HG03175 (cell line): ENCODE data around the gene TEDC1.
A peak's percentile ranks its signal among the peaks of the same experiment; 100 is the strongest.

Experiments used
- ATAC-seq: cut with Tn5 transposase; IDR thresholded peaks from one replicate; pipeline ENCODE4 v1.9.1; 2021; ENCODE audit warnings: mild to moderate bottlenecking, moderate library complexity; ENCODE audit not compliant: unreplicated experiment

TEDC1 gene

DNA sequence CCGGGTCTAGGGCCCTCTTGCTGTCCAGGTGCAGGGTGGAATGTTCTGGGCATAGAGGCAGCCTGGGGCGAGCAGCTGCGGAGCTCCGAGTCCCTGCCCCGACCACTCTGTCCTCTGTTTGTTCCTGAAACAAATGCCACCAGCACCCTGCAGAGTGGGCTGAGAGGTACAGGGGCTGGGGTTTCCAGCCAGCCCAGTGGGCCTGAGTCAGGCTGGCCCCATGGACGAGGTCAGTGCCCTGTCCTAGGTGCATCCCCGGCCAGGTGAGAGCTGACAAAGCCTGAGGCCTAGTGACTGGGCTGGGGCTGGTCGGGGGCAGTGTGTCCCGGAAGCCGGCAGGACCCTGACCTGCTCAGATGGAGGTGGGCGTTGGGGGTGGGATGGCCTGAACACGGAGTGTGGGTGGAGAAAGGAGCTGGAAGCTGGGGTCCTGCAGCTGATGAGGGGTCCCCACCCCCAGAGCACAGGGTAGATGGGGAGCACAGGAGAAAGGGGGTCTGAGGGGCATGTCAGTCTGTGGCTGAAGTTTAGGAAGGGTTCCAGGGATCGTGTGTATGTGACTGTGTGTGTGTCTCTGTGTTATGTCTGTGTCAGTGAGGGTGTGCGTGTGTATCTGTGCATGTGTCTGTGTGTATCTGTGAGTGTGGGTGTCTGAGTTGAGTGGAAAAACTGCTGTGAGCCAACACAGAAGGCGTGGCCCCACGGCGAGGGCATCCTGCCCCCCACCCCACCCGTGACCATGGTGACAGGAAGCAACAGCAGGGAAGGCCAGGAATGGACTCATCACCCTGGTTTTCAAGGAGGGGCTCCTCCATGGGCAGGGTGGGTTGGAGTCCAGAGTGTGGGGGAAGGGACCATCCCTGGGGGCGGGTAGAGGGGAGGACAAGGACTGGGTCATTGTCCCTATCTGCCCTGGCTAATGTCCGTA lies 6.7 kb upstream of the TEDC1 start:
- ATAC-seq, result no peak

DNA sequence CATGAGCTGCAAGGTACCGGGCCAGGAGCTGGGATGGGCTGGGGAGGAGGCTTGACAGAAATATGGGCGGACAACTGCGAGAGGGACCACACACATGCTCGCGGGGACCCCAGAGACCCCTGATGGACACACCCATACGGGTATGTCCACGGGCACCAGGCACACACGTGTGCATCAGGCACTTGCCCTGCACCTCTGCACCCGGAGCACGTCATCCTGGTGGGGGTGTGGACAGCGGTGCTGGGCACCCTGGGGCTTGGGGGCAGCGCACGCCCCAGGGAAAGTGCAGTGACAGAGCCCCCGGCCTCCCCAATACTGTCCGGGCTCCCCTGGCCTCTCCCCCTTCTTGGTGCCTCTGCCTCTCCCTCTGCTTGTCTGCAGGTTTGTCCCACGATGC lies 6.1 kb upstream of the TEDC1 start:
- ATAC-seq, result no peak

DNA sequence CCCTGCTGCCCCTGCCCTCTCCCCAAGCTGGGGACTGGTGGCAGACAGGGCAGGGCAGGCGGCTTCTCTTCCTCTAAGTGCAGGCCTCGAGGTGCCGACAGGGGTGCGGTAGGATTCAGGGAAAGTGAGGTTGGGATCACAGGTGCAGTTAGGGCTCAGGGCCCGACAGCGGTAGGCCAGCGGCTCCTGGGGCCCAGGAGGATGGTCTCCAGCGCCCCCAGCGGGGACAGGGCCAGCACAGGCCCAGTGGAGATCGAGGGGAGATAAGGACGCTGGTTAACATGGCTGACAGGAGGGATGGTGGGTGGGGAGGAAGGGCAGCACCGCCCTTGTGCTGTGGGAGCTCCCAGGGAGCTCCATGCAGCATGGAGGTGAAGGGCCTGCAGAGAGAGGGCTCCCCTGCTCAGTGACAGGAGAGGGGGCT lies 5.3 kb upstream of the TEDC1 start:
- ATAC-seq, result no peak

DNA sequence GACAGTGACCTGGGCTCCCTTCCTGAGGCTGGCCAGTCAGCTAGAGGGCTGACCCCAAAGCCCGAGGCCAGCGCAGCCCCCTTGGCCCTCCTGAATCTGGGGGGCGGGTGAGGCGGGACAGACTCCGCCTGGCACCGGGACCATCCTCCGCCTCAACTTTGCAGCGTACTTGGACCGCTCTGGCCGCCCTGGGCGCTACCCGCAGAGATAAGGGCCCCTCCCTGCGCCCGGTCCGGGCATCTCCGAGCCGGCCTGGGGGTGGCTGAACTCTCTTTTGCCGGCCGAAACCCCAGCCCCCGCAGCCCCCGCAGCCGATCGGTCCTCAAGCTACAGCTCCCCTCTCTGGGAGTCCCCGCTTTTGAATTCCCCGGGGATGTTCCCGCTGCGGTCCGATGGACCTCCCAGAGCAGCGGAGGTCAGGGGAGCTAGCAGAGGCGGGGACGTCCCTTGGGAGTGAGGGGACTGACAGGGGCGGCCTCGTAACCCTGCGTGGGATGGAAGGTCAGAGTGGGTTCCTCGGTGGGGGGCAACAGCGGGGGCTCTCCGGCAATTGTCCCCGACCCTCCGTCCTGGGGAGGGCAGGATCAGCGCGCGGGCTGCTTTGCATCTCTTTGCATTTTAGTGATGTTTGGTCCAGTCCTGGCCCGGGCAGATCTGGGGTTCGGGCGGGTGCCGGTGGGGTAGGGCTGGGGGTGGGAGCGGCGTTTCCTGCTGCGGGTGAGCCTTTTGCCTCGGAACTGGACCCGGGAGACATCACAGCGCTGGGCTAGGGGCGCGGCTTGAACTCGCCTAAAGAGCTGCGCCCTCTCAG lies 4.7 kb upstream of the TEDC1 start, which contains the start of gene CRIP1:
Gene CRIP1, plus strand, starts transcription at position 724 of the 811 bp plus-strand sequence. CDS start 374 bp downstream, outside the sequence.
- ATAC-seq, result no peak

DNA sequence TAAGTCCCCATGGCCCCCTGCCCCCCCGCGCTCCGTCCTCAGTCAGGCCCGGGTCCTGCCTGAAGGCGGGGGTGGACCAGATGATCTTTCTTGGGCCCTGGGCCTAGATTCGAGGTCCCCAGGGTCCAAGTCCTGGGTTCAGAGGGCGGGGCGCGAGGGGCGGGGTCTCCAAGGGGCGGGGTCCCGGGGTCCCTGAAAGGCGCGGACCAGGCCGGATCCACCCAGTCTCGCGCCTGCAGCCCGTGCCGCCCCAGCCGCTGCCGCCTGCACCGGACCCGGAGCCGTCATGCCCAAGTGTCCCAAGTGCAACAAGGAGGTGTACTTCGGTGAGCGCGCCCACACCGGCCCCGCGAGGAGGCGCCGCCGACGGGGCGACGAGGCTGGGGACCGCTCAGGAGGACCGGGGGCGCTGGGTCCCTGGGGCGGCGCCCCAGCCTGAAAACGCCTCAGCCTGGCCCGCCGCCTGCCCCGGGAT lies 4.0 kb upstream of the TEDC1 start:
- no peak for ATAC-seq

DNA sequence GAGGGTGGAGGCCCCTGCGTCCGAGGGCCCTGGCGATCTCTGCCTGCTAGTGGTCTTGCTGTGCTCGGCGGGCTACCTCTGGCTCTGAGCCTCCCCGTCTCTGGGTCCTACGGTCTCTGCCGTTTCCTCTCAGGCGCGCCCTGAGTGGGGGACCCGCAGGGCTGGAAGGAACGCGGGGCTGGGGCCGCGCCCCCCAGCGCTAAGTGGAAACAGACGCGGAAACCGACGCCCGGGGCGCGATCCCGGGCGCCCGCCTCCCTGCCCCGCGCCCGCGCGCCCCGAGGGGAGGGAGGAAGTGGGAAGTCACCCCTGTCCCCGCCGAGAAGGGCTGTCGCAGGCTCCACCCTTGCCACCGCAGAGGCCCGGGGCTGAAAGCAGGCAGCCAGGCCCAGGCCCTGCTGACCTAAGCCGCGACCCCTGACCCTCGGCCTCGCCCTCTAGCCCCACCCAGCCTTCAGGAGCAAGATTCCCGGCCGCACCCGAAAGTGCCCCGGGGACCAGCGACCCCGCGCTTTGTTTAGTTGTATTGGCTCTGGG lies 3.5 kb upstream of the TEDC1 start:
- ATAC-seq, result no peak

DNA sequence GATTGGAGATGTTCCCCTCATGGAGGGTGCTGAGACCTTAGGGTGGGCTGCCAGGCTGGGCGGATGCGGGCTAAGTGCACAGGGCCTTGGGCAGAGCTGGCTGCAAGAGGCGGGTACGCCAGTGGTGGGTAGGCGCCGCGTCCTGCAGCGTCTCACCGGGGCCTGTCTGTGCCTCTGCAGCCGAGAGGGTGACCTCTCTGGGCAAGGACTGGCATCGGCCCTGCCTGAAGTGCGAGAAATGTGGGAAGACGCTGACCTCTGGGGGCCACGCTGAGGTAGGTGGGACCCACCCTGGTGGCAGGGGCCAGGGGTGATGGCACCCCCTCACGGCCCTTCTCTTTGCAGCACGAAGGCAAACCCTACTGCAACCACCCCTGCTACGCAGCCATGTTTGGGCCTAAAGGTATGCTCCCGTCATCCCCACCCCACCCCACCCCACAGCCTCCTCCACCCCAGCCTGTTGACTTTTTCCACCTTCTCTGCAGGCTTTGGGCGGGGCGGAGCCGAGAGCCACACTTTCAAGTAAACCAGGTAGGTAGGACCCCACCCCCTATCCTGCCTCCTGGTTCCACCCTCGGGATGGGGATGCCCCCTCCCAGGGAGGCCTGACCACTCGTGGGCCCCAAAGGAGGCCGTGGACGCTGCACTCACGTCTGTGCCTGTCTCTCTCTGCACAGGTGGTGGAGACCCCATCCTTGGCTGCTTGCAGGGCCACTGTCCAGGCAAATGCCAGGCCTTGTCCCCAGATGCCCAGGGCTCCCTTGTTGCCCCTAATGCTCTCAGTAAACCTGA lies 2.9 kb upstream of the TEDC1 start:
- no peak for ATAC-seq

DNA sequence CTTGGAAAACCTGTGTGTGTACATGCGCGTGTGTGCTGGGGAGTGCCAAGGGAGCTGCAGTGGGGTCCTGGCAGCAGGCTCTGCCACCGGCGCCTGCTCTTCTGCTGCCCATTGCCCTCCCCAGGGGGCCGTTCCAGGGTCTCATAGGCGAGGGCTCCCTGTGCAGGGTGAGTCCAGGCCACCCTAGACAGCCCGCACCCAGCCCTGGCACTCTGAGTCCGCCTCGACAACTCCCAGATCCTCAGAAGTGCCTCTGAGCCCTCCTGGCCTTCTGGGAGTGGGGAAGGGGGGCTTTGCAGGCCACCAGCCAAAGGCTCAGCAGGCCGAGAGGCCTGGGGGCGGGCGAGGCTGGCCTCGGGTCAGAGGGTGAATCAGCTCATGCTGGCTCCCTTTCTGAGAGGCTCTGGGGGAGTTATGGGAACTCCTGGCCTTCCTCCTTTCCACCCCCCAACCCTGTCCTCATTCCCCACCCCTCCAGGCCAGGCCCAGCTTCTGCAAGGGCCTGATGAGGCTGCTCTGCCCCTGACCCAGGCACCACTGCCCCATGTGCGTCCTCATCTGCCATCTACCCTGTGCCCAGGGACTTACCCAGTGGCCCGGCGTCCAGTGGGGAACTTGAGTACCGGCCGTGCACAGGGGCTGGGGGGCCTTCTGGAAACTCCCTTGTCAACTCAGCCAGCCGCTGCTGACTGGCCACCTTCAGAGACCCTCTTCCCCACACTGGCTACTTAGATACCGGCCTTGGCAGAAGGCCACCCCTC lies 2.1 kb upstream of the TEDC1 start:
- ATAC-seq, result no peak

DNA sequence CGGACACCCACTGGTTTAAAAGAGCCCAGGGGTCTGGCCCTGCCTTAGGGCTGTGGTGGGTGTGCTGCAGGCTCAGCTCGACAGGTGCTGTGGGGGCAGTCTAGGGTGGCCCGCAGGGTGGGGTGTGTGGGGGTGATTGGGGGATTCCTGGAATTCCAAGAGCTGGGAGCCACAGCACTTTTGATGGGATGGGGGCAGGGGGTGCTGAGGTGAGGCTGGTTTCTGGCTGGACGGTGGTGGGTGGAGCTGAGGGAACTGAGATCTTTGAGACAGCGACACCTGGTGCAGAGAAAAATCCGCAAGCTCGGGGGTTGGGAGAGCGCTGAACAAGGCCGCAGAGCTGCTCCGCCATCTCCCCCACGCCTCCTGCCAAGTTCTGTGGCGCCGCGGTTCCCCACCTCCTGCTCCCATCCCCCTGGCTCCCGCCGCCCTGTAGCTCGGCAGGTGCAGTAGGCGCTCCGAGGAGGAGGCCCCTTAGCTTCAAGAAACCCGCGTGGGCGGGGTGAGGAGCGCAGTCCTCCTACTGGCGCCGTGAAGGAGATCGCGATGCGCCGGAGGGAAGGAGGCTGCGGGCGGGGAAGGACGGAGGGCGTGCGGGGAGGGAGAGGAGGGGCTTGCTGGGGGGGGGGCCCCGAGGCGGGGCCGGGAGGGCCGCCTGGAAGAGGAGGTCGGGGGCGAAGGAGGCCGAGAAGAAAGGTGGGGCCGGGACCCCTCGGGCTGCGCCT lies 1.3 kb upstream of the TEDC1 start:
- no peak for ATAC-seq

DNA sequence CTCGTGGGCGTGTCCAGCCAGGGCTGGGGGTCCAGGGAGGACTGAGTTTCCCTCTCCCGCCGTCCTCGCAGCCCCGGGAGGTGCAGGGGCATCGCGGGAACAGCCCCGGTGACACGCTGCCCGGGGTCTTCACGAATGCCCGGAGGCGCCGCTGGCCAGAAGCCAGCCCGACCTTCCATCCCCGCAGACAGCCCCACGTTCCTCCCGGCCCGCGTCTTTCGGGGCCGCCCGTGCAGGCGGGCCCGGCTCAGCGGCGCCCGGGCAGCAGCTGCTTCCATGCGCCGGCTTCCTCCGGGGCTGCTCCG lies 827 bp upstream of the TEDC1 start:
- ATAC-seq, result peak; percentile 2

DNA sequence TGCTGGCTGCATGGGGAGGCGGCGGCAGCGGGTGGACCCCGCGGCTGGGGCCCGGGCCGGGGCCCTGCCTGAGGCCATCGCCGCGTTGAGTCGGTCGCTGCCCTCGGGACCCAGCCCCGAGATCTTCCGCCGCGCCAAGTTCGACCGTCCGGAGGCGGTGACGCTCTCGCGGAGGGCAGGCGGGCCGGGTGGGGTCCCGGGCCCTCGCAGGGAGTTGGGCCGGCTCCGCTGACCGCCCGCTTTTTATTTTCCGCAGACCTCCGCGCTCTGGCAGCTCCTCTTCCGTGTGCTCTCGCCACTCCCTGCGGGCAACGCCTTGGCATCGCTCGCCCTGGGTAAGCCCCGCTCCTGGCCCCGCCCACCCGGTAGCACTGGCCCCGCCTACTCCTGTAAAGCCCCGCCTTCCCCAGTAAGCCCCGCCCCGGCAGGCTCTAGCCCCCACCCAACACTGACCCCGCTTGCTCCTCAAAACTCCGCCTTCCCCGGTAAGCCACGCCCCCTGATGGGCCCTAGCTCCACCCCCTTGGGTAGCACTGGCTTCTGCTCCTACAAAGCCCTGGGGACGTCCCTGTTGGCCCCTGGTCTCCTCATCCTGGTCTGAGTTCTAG lies 424 bp downstream of the TEDC1 start:
- ATAC-seq, result no peak

DNA sequence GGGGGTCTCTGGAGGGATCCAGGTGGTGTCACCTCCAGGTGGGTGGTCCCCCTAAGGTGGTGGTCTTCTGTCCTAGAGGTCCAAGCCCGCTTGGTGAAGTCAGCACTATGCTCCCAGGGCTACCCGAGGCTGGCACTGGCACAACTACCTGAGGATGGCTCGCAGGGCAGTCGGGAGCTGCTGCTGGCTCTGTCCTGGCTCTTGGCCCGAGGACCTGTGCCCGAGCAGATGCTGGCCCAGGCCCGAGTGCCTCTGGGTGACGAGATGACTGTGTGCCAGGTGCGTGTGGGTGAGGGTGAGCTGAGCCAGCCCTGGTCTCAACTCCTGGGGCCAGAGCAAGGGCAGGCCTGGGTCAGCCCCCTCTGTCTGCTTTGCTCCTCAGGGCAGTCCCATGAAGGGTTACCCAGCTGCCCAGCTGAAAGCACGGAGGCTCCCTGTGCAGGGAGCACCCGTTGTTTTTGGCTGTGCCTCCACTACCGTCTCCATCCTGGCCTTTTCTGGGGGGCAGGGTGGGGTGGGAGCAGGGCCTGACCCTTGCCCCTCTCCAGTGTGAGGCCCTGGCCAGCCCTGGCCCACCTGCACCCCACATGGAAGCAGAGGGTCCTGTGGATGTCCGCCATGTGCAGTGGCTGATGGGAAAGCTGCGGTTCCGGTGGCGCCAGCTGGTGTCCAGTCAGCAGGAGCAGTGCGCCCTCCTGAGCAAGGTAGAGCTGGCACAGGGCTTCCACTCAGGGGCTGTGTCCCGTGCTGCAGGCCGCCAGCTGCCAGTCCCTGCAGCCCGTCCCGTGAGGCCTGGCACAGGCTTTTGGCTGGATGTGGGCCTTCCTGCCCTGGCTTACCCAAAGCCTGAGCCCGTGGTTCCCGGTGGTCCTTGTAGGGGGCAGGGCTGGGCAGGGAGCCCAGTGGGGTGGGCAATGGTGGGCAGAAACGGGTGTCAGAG lies 1.3 kb downstream of the TEDC1 start:
- ATAC-seq, result no peak

DNA sequence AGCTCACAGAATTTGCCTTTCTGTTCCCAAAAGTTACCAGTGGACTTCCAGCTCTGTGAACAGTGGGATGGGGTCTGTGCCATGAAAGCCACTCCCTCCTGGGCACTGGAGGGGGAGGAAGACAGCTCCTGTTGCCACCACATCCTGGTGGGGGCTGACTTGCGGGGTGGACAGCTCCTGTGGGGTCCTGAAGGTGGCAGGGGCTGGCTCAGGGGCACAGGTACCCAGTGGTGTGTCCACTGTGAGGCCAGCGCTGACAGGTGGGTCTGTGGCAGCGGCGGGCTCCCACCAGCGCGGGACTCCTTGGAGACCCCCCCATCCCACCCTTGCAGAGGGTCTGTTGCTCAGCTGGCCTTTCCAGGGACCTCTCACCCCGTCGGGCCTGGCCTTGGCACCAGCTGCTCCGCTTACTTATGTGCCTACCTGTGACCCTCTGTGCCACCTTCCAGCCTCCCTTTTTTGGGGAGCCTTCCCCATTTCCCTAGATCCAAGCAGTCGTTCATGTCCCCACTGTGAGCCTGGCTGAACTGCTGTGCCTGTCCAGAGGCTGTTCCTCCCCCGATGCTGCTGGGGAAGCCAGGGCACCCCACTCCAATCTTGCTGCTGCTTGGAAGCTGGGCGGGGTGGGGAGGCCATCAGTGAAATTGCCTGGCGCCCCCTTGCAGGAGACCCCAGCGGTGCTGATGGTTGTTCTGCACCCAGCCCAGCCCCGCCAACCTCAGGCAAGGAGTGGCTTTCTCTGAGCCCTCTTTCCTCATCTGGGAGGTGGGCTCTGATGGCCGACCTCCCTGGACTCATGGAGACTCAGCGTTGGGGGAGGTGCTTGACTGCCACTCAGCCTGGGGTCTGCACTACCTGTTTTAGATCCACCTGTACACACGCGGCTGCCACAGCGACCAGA lies 2.2 kb downstream of the TEDC1 start:
- no peak for ATAC-seq

DNA sequence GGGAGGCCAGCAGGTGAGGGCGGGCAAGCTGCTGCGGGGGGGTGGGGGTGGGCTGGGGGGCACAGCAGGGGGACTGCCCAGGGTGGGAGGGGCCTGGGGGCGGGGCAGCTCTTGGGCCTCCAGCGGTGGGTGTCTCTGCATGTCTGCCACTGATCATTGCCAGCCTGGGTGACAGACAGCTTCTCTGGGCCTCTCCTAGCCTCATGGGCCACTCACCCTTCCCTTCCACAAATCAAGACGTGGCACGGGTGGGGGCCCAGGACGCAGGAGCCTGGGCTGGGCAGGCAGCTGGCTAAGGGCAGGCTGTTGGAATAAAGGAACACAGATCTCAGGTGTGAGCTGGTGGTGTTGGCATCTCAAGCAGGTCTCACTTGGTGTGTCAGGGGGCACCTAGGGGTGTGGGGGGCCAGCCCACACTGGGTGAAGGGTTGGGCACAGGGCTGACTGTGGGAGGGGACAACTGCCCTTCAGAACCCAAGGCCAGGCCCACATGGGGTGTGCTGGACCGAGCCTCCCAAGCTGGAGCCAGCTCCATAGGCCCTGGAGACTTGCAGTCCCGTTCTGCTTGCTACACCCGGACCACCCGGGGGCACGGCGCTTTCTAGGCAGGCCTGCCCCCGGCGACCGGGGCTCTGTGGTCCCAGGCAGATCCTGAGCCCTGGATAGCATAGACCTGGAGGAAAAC lies 3.0 kb downstream of the TEDC1 start:
- no peak for ATAC-seq

DNA sequence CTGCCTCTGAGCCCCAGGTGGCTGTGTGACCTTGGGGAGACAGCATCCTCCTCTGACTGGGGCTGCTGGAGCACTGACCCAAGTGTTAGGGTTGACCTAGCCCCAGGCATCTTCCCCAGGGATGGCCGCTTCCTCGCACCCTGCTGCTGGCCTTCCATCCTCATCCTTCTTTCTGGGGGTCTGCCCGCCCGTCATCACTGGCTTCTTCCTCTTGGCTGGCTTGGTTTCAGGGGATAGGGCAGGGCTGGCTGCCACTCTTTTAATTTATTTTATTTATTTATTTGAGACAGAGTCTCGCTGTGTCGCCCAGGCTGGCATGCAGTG lies 3.5 kb downstream of the TEDC1 start:
- ATAC-seq, result no peak
